Upper lobe of left lung (tissue), 6 donors: ENCODE results near the gene CFAP74. TPM values are rescaled to one million over a fixed set of nuclear protein-coding genes. Genes with fewer than 3 reads are reported as not detected.

Source experiments
- ATAC-seq, 2 donors: fragments of 200-7000 bp; cut with Tn5 transposase; one replicate each; pipeline ENCODE4 v1.9.1; 2022; ENCODE audit warnings: mild to moderate bottlenecking in 2 of 2, moderate library complexity in 2 of 2; ENCODE audit not compliant: low FRiP score in 2 of 2
- DNase-seq, 2 donors: peaks; one replicate each; pipeline ENCODE4 v3.0.0-alpha.2; 2019 to 2020
- H3K27ac ChIP-seq, 4 donors: fragments of 200-600 bp; sonication (generic); one replicate each; pipeline ENCODE4 v1.5.1; 2016 to 2019
- H3K27me3 ChIP-seq, 4 donors: fragments of 200-600 bp; sonication (generic); one replicate each; pipeline ENCODE4 v1.5.1; 2017 to 2019
- H3K36me3 ChIP-seq, 4 donors: fragments of 200-600 bp; sonication (generic); one replicate each; pipeline ENCODE4 v1.5.1; 2016 to 2019
- H3K4me1 ChIP-seq, 4 donors: fragments of 200-600 bp; sonication (generic); one replicate each; pipeline ENCODE4 v1.5.1; 2018 to 2019
- H3K4me3 ChIP-seq, 4 donors: fragments of 200-600 bp; sonication (generic); one replicate each; pipeline ENCODE4 v1.5.1; 2017 to 2019; ENCODE audit warnings: mild to moderate bottlenecking in 2 of 4, moderate library complexity in 1 of 4
- H3K9me3 ChIP-seq, 4 donors: fragments of 200-600 bp; sonication (generic); one replicate each; pipeline ENCODE4 v1.5.1; 2018 to 2019
- EP300 ChIP-seq, 4 donors: sonication (generic); formaldehyde crosslinking; IDR thresholded peaks; one replicate each; pipeline ENCODE4 v1.5.1; 2017; ENCODE audit warnings: antibody characterized with exemption in 4 of 4, control low read depth in 2 of 4
- POLR2A ChIP-seq, 4 donors: fragments of 450-650 bp; IDR thresholded peaks; one replicate each; pipeline ENCODE4 v1.5.1; 2016 to 2017; ENCODE audit warnings: antibody characterized with exemption in 4 of 4, mild to moderate bottlenecking in 2 of 4
- POLR2AphosphoS5 ChIP-seq, 2 donors: sonication (generic); formaldehyde crosslinking; IDR thresholded peaks; one replicate each; pipeline ENCODE4 v1.5.1; 2017; ENCODE audit warnings: antibody characterized with exemption in 2 of 2
- WGBS, 2 donors: methylation state at CpG; one replicate each; pipeline ENCODE4 v1.1.5; 2017 to 2018; 5-methylcytosine and 5-hydroxymethylcytosine counted together
- total RNA-seq, 6 donors: library from RNA; depleted of rRNA in 4 of 6; stranded (reverse); fragments of >200 nt in 4 of 6; gene quantifications; one replicate each; pipeline versions ENCODE4 v1.1.0 to v1.2.1, GENCODE V29; 2016 to 2021
- TF ChIP-seq, protein P1 (sequence below), 6 experiments: fragments of 450-650 bp in 4 of 6; fragments of 200-600 bp in 2 of 6; sonication (generic) in 2 of 6; IDR thresholded peaks; one replicate each; pipeline ENCODE4 v1.5.1; 2016 to 2019; ENCODE audit warnings: antibody characterized with exemption in 6 of 6
- donor health status: DM: no; HTN: no; CAD: no; lungs with moderate emphysema.
- donor health status: DM: no; HTN: yes; CAD: no; lungs with severe emphysema.

CFAP74 gene
- total RNA-seq, 6 donors from 2014 or later: 0.14 to 19.8 (median 6.2) TPM

GRCh38 chr1:1996207-1996651, 7.4 kb downstream of the CFAP74 start:
- TF ChIP-seq, protein P1, sequence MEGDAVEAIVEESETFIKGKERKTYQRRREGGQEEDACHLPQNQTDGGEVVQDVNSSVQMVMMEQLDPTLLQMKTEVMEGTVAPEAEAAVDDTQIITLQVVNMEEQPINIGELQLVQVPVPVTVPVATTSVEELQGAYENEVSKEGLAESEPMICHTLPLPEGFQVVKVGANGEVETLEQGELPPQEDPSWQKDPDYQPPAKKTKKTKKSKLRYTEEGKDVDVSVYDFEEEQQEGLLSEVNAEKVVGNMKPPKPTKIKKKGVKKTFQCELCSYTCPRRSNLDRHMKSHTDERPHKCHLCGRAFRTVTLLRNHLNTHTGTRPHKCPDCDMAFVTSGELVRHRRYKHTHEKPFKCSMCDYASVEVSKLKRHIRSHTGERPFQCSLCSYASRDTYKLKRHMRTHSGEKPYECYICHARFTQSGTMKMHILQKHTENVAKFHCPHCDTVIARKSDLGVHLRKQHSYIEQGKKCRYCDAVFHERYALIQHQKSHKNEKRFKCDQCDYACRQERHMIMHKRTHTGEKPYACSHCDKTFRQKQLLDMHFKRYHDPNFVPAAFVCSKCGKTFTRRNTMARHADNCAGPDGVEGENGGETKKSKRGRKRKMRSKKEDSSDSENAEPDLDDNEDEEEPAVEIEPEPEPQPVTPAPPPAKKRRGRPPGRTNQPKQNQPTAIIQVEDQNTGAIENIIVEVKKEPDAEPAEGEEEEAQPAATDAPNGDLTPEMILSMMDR (IDR thresholded peaks at IDR 0.05): no peak
- TF ChIP-seq POLR2A (IDR thresholded peaks at IDR 0.05) (no peak), POLR2AphosphoS5 (IDR thresholded peaks at IDR 0.05) (no peak), EP300 (IDR thresholded peaks at IDR 0.05) (no peak)
- WGBS, 2 donors: 54 to 58% methylated on average over 12 of the region's 12 CpGs
- ATAC-seq (peak in 1 of 2 donors; percentile 68), DNase-seq (no peak)
- Histone ChIP-seq H3K27me3 (no peaks in the 10 kb centered on the region), H3K4me3 (no peak overlapping the region), H3K27ac (peak overlapping the region in 1 of 4 donors; percentile 40), H3K4me1 (peaks cover 0 to 8% (median 4%) of the 10 kb centered on the region in 4 donors), H3K36me3 (no peaks in the 10 kb centered on the region), H3K9me3 (no peaks in the 10 kb centered on the region)

DNA sequence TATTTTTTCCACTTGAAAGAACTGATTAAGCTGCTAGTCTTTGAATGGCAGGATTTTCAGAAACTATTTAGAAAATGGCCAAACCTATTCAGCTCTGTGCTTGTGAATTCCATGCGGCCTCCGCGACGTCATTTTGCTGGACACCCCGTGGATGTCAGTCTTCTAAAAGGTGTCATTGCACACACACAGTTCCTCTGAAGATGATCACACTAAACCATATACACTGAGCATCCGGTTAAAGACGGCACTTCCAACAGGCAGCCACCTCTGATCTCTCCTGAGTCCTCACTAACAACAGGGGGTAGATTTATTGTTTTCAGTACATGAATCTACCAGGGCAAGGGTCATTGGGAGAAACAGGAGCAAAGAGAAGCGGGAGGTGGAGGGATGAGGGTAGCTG, 9.1 kb downstream of the CFAP74 start:
- Histone ChIP-seq H3K4me1 (peaks cover 0 to 8% (median 6%) of the 10 kb centered on the region in 4 donors), H3K27ac (no peak overlapping the region), H3K36me3 (no peaks in the 10 kb centered on the region), H3K4me3 (no peak overlapping the region), H3K27me3 (no peaks in the 10 kb centered on the region), H3K9me3 (no peaks in the 10 kb centered on the region)
- WGBS, 2 donors: 71 to 73% methylated on average over 8 of the region's 8 CpGs
- DNase-seq: no peak
- no peak for TF ChIP-seq POLR2AphosphoS5 (IDR thresholded peaks at IDR 0.05)
- no peak for TF ChIP-seq POLR2A (IDR thresholded peaks at IDR 0.05)
- TF ChIP-seq, protein P1 (IDR thresholded peaks at IDR 0.05): no peak
- no peak for ATAC-seq

DNA sequence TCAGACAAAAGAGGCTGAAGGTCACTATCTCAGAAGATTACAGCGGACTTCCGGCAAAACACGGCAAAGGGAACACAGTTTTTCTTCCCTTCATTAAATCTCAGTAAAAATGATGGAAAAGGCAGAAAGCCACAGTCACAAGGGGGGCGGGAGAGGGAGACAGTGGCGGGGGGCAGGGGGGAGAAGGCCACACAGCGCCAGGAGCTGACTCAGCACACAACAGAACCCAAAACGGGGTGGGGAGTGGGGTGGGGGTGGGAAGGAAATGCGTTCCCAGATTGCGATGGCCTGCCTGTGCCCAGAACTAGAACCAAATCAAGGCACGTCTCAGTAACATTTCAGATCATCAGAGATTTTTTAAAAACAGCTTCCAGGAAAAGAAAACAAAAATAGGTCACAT, 13.4 kb downstream of the CFAP74 start:
- peak; percentile 35 to 41 for ATAC-seq
- peaks cover 0 to 5% (median 0%) of the 10 kb centered on the region in 4 donors for H3K4me1 ChIP-seq
- H3K9me3 ChIP-seq: no peaks in the 10 kb centered on the region
- peak overlapping the region; percentile 48 to 75 (median 68) for H3K27ac ChIP-seq
- DNase-seq: peak in 1 of 2 donors; percentile 38
- H3K36me3 ChIP-seq: no peaks in the 10 kb centered on the region
- H3K4me3 ChIP-seq: no peak overlapping the region
- TF ChIP-seq EP300 (IDR thresholded peaks at IDR 0.05) (no peak), POLR2A (IDR thresholded peaks at IDR 0.05) (no peak), POLR2AphosphoS5 (IDR thresholded peaks at IDR 0.05) (no peak)
- TF ChIP-seq, protein P1 (IDR thresholded peaks at IDR 0.05): no peak
- H3K27me3 ChIP-seq: no peaks in the 10 kb centered on the region
- 35 to 36% methylated on average over 10 of the region's 10 CpGs for WGBS, 2 donors

- H3K27ac ChIP-seq: peak overlapping the region; percentile 48 to 75 (median 68)
- no peak overlapping the region for H3K4me3 ChIP-seq
- H3K4me1 ChIP-seq: peaks cover 0 to 5% (median 0%) of the 10 kb centered on the region in 4 donors
- ATAC-seq (peak in 1 of 2 donors; percentile 30), DNase-seq (no peak)
- no peak for TF ChIP-seq POLR2A (IDR thresholded peaks at IDR 0.05)
- TF ChIP-seq POLR2AphosphoS5 (IDR thresholded peaks at IDR 0.05): peak in 1 of 2 donors; percentile 21
- WGBS, 2 donors: 72 to 79% methylated on average over 9 of the region's 9 CpGs
- no peaks in the 10 kb centered on the region for H3K36me3 ChIP-seq
- H3K9me3 ChIP-seq: no peaks in the 10 kb centered on the region
- H3K27me3 ChIP-seq: no peaks in the 10 kb centered on the region
Observed at GRCh38 chr1:1989789-1990188, 13.8 kb downstream of the CFAP74 start.

- H3K4me3 ChIP-seq: no peak overlapping the region
- H3K9me3 ChIP-seq: no peaks in the 10 kb centered on the region
- peak in 1 of 2 donors; percentile 72 for DNase-seq
- H3K27me3 ChIP-seq: no peaks in the 10 kb centered on the region
- no peaks in the 10 kb centered on the region for H3K36me3 ChIP-seq
- ATAC-seq: peak in 1 of 2 donors; percentile 54
- peak overlapping the region; percentile 48 to 75 (median 68) for H3K27ac ChIP-seq
- H3K4me1 ChIP-seq: peaks cover 0 to 5% (median 0%) of the 10 kb centered on the region in 4 donors
- 49 to 67% methylated on average over 16 to 22 of the region's 22 CpGs for WGBS, 2 donors
- TF ChIP-seq, protein P1 (IDR thresholded peaks at IDR 0.05): no peak
- TF ChIP-seq POLR2A (IDR thresholded peaks at IDR 0.05) (no peak), POLR2AphosphoS5 (IDR thresholded peaks at IDR 0.05) (peak in 1 of 2 donors; percentile 29), EP300 (IDR thresholded peaks at IDR 0.05) (no peak)
Observed at GRCh38 chr1:1989102-1989542, 14.5 kb downstream of the CFAP74 start.
